Neural cell (in vitro differentiated cells): ENCODE measurements around the gene POLDIP2. TPM values are rescaled to one million over a fixed set of nuclear protein-coding genes. Genes with fewer than 3 reads are reported as not detected.

Experiments used
- H2AFZ ChIP-seq: fragments of 200-600, 300-800 bp; sonication (generic), shearing (Covaris generic); 2 replicates; pipeline ENCODE4 v1.6.0; 2014; ENCODE audit warnings: low read depth, mild to moderate bottlenecking, antibody characterized with exemption, low read length, moderate library complexity
- H3F3A ChIP-seq: fragments of 200-600 bp; shearing (Covaris generic); 2 replicates; pipeline ENCODE4 v1.6.1; 2016; ENCODE audit warnings: mild to moderate bottlenecking, moderate library complexity, mixed read lengths, antibody characterized with exemption, low read length; ENCODE audit not compliant: insufficient read depth, poor library complexity, severe bottlenecking
- H3K27ac ChIP-seq: fragments of 200-600, 300-800 bp; sonication (generic), shearing (Covaris generic); 2 replicates; pipeline ENCODE4 v1.5.1; 2014; ENCODE audit warnings: mild to moderate bottlenecking, low read length, moderate library complexity
- H3K27me3 ChIP-seq: fragments of 300-800, 200-600 bp; sonication (generic), shearing (Covaris generic); 2 replicates; pipeline ENCODE4 v1.6.0; 2014; ENCODE audit warnings: mild to moderate bottlenecking, low read depth, low read length, moderate library complexity; ENCODE audit not compliant: insufficient read depth
- H3K36me3 ChIP-seq: fragments of 300-800, 200-600 bp; sonication (generic), shearing (Covaris generic); 2 replicates; pipeline ENCODE4 v1.5.1; 2014; ENCODE audit warnings: mild to moderate bottlenecking, antibody characterized with exemption, low read length, moderate library complexity; ENCODE audit not compliant: insufficient read depth
- H3K4me2 ChIP-seq: fragments of 300-800, 200-600 bp; sonication (generic), shearing (Covaris generic); 2 replicates; pipeline ENCODE4 v1.6.0; 2014; ENCODE audit warnings: mild to moderate bottlenecking, low read length
- H3K4me3 ChIP-seq: fragments of 300-800, 200-600 bp; sonication (generic), shearing (Covaris generic); 2 replicates; pipeline ENCODE4 v1.5.1; 2014; ENCODE audit warnings: mild to moderate bottlenecking, low read length, moderate library complexity
- H3K79me2 ChIP-seq: fragments of 200-600 bp; shearing (Covaris generic); replicated peaks from 2 replicates; pipeline ENCODE4 v1.6.0; 2014; ENCODE audit warnings: mild to moderate bottlenecking, low read length, moderate library complexity; ENCODE audit not compliant: insufficient read depth
- H3K9ac ChIP-seq: fragments of 300-800, 200-600 bp; sonication (generic), shearing (Covaris generic); 2 replicates; pipeline ENCODE4 v1.6.1; 2016; ENCODE audit warnings: mild to moderate bottlenecking, low read length, mixed read lengths
- H3K9me2 ChIP-seq: fragments of 200-600 bp; shearing (Covaris generic); 2 replicates; pipeline ENCODE4 v1.6.1; 2016; ENCODE audit warnings: mild to moderate bottlenecking, low read length, mixed read lengths; ENCODE audit not compliant: insufficient read depth
- H3K9me3 ChIP-seq: fragments of 200-600, 300-800 bp; sonication (generic), shearing (Covaris generic); 2 replicates; pipeline ENCODE4 v1.6.1; 2016; ENCODE audit warnings: mild to moderate bottlenecking, mixed run types, low read length, moderate library complexity, mixed read lengths
- H4K20me1 ChIP-seq: fragments of 200-600 bp; shearing (Covaris generic); 2 replicates; pipeline ENCODE4 v1.6.1; 2016; ENCODE audit warnings: mild to moderate bottlenecking, mixed run types; ENCODE audit not compliant: insufficient read depth
- CTCF ChIP-seq: fragments of 450-650 bp; IDR thresholded peaks from 2 replicates; pipeline ENCODE4 v1.5.1; 2014; ENCODE audit warnings: antibody characterized with exemption, mild to moderate bottlenecking, moderate library complexity; ENCODE audit not compliant: poor library complexity, severe bottlenecking
- EP300 ChIP-seq: fragments of 450-650 bp; conservative IDR thresholded peaks from 2 replicates; pipeline ENCODE4 v1.6.1; 2014; ENCODE audit warnings: antibody characterized with exemption, mild to moderate bottlenecking, moderate library complexity; ENCODE audit not compliant: poor library complexity, severe bottlenecking
- MXI1 ChIP-seq: fragments of 450-650 bp; conservative IDR thresholded peaks from 2 replicates; pipeline ENCODE4 v1.6.1; 2014; ENCODE audit warnings: antibody characterized with exemption, mild to moderate bottlenecking; ENCODE audit not compliant: poor library complexity, severe bottlenecking
- POLR2AphosphoS5 ChIP-seq: IDR thresholded peaks from 2 replicates; pipeline ENCODE4 v1.6.1; 2012
- RAD21 ChIP-seq: fragments of 450-650 bp; conservative IDR thresholded peaks from 2 replicates; pipeline ENCODE4 v1.6.1; 2014; ENCODE audit warnings: antibody characterized with exemption, mild to moderate bottlenecking, moderate library complexity
- REST ChIP-seq: IDR thresholded peaks from 2 replicates; pipeline ENCODE4 v1.6.1; 2012; ENCODE audit warnings: borderline replicate concordance
- SMC3 ChIP-seq: fragments of 450-650 bp; conservative IDR thresholded peaks from 2 replicates; pipeline ENCODE4 v1.6.1; 2014; ENCODE audit warnings: antibody characterized with exemption, mild to moderate bottlenecking, moderate library complexity; ENCODE audit not compliant: poor library complexity
- TAF1 ChIP-seq: IDR thresholded peaks from 2 replicates; pipeline ENCODE4 v1.6.1; 2012; ENCODE audit warnings: low read depth
- polyA plus RNA-seq: library from polyadenylated mRNA; depleted of rRNA; stranded (reverse); fragments of >200 nt; gene quantifications from 2 replicates; pipeline ENCODE4 v1.2.3, GENCODE V29; 2014

The POLDIP2 gene
- polyA plus RNA-seq, 1 donor from 2014 or later = 75.4 TPM

GRCh38 chr17:28328325-28328724, 29.0 kb downstream of the POLDIP2 start:
- TF ChIP-seq EP300 = no peak
- TF ChIP-seq RAD21 = no peak
- no peak for TF ChIP-seq POLR2AphosphoS5
- TF ChIP-seq TAF1 = no peak
- no peak for TF ChIP-seq CTCF
- no peak for TF ChIP-seq REST
- Histone ChIP-seq H2AFZ (no peak overlapping the region), H3K9me3 (no peaks in the 10 kb centered on the region), H3K4me3 (no peak overlapping the region), H3K27ac (no peak overlapping the region), H3K36me3 (peaks cover 6% of the 10 kb centered on the region), H3K9ac (no peak overlapping the region), H3F3A (no peaks in the 10 kb centered on the region), H3K79me2 (peaks cover 19% of the 10 kb centered on the region), H4K20me1 (no peaks in the 10 kb centered on the region), H3K4me2 (no peak overlapping the region), H3K27me3 (no peaks in the 10 kb centered on the region), H3K9me2 (no peaks in the 10 kb centered on the region)

DNA sequence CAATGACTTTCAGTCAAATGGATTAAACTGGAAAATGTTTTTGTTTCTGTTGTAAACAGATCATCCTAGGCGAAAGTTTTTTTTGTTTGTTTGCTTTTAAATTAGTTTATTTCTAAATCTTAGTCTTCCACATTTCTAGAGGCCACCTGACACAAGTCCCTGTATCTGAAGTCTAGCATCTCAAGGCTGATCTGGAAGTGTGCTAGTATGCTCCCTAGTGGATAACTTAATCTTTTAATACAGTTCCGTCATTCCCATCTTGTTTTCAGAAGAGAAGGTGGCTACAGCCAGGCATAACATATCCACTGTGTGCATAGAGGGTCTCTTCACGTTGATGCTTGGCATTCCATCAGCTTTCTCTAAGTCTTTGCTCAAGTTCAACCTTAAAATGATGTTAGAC, 29.6 kb downstream of the POLDIP2 start:
- Histone ChIP-seq H3K27ac (no peak overlapping the region), H2AFZ (no peak overlapping the region), H4K20me1 (no peaks in the 10 kb centered on the region)

More for the DNA sequence above, 29.6 kb downstream of the POLDIP2 start:
- peaks cover 6% of the 10 kb centered on the region for H3K36me3 ChIP-seq
- no peak overlapping the region for H3K9ac ChIP-seq
- H3K4me3 ChIP-seq = no peak overlapping the region
- peaks cover 20% of the 10 kb centered on the region for H3K79me2 ChIP-seq
- H3K9me3 ChIP-seq = no peaks in the 10 kb centered on the region
- no peaks in the 10 kb centered on the region for H3K9me2 ChIP-seq
- H3F3A ChIP-seq = no peaks in the 10 kb centered on the region
- H3K4me2 ChIP-seq = no peak overlapping the region
- H3K27me3 ChIP-seq = no peaks in the 10 kb centered on the region
- no peak for TF ChIP-seq MXI1
- TF ChIP-seq CTCF = peak; percentile 37
- TF ChIP-seq SMC3 = peak; percentile 33
